ENCODE measurements around the gene PNKP.
A peak's percentile ranks its signal among the peaks of the same experiment; 100 is the strongest.
"Not testable (repeated sequence)": the region's sequence is repeated elsewhere in the genome, so short reads cannot be mapped to it uniquely, and the experiment has no call there.

Gene PNKP

GRCh38 chr19:49840736-49841249 lies 26.6 kb downstream of the PNKP start:
- no peak for DNase-seq

- no peak for DNase-seq
These were observed 27.1 kb downstream of the PNKP start for GRCh38 chr19:49840321-49840720.

- DNase-seq = no peak
These were observed 27.7 kb downstream of the PNKP start for GRCh38 chr19:49839713-49840112.

GRCh38 chr19:49838885-49839588 lies 28.3 kb downstream of the PNKP start:
- DNase-seq = no peak

- no peak for DNase-seq
These were observed 30.0 kb downstream of the PNKP start for GRCh38 chr19:49837425-49837824.

- DNase-seq = no peak
These were observed 30.4 kb downstream of the PNKP start for GRCh38 chr19:49837009-49837310.

- DNase-seq = no peak
These were observed 31.0 kb downstream of the PNKP start for GRCh38 chr19:49836176-49837008.

- DNase-seq = no peak
These were observed 31.8 kb downstream of the PNKP start for GRCh38 chr19:49835562-49835961.

GRCh38 chr19:49833599-49833998 lies 33.8 kb downstream of the PNKP start:
- no peak for DNase-seq

GRCh38 chr19:49832556-49832955 lies 34.8 kb downstream of the PNKP start:
- DNase-seq = no peak

- DNase-seq = no peak
These were observed 35.8 kb downstream of the PNKP start for GRCh38 chr19:49831592-49831991.

- no peak for DNase-seq
These were observed 36.6 kb downstream of the PNKP start for GRCh38 chr19:49830766-49831165.

GRCh38 chr19:49829721-49830120 lies 37.7 kb downstream of the PNKP start:
- DNase-seq = no peak

GRCh38 chr19:49829200-49829599 lies 38.2 kb downstream of the PNKP start:
- DNase-seq = no peak

GRCh38 chr19:49827034-49827433 lies 40.3 kb downstream of the PNKP start:
- no peak for DNase-seq

GRCh38 chr19:49824662-49825061 lies 42.7 kb downstream of the PNKP start:
- no peak for DNase-seq

GRCh38 chr19:49823472-49823871 lies 43.9 kb downstream of the PNKP start:
- no peak for DNase-seq

- DNase-seq = no peak
These were observed 47.3 kb downstream of the PNKP start for GRCh38 chr19:49820125-49820524.

GRCh38 chr19:49819452-49820115 lies 47.8 kb downstream of the PNKP start:
- not testable (repeated sequence) for DNase-seq

- DNase-seq = no peak
These were observed 48.6 kb downstream of the PNKP start for GRCh38 chr19:49818649-49819370.

- DNase-seq = peak; percentile 75
These were observed 49.3 kb downstream of the PNKP start, which contains the start of gene MED25 for GRCh38 chr19:49817964-49818648. Gene MED25 (plus strand): TSS chr19:49818289. CDS start chr19:49818342, 53 bp downstream.

GRCh38 chr19:49816590-49816989 lies 50.8 kb downstream of the PNKP start:
- no peak for DNase-seq
